ENCODE measurements around the gene CHCHD1.

Gene CHCHD1

GRCh38 chr10:73743327-73743904, 38.4 kb upstream of the CHCHD1 start:
- Histone ChIP-seq H3K9me3 (ENCODE audit: insufficient read depth, low read length, severe bottlenecking) (no peaks in the 10 kb centered on the region), H3K27me3 (ENCODE audit: insufficient read depth, low read length, poor library complexity) (no peaks in the 10 kb centered on the region), H3K36me3 (ENCODE audit: insufficient read depth, low read length) (peaks cover 18% of the 10 kb centered on the region), H3K4me1 (ENCODE audit: insufficient read depth, low read length) (peaks cover 40% of the 10 kb centered on the region), H3K4me3 (ENCODE audit: low read depth in 1 of 2, low read length in 2 of 2) (peak overlapping the region; percentile 82 to 95; a peak in 3 of 4 replicates), H3K79me2 (ENCODE audit: insufficient read depth, low read length) (peaks cover 59% of the 10 kb centered on the region), H3K9ac (ENCODE audit: low read depth, low read length) (peak overlapping the region; percentile 71), H2AFZ (ENCODE audit: low read depth, low read length) (peak overlapping the region; percentile 67), H4K20me1 (ENCODE audit: insufficient read depth, low read length) (peaks cover 3% of the 10 kb centered on the region; the same call in 1 of the 2 replicates), H3K4me2 (ENCODE audit: insufficient read depth, low read length) (peak overlapping the region; percentile 91), H3K27ac (ENCODE audit: low read length) (peak overlapping the region; percentile 86)
- no peak for DNase-seq
- no peak for ATAC-seq (ENCODE audit: insufficient read depth, low read depth)
- TF ChIP-seq CTCF (IDR thresholded peaks at IDR 0.05; ENCODE audit: borderline replicate concordance, extremely low read depth, low read length, poor library complexity, severe bottlenecking) (no peak), EZH2 (IDR thresholded peaks at IDR 0.05; ENCODE audit: borderline replicate concordance, low read depth, low read length, severe bottlenecking) (no peak)

GRCh38 chr10:73743905-73744663, 37.8 kb upstream of the CHCHD1 start, which contains the start of gene SEC24C:
TSS of gene SEC24C (plus strand) at chr10:73744372. CDS start at chr10:73746833, 2,461 bp downstream.
- peak within 1 kb of the TSS; percentile 91 for H2AFZ ChIP-seq (ENCODE audit: low read depth, low read length)
- H3K79me2 ChIP-seq (ENCODE audit: insufficient read depth, low read length), result peaks cover 62% of the 10 kb centered on the region

GRCh38 chr10:73744664-73744975, 37.2 kb upstream of the CHCHD1 start:
- Histone ChIP-seq H3K4me3 (ENCODE audit: low read depth in 1 of 2, low read length in 2 of 2) (peak overlapping the region; percentile 82 to 95), H3K9ac (ENCODE audit: low read depth, low read length) (peak overlapping the region; percentile 71), H3K27me3 (ENCODE audit: insufficient read depth, low read length, poor library complexity) (no peaks in the 10 kb centered on the region), H2AFZ (ENCODE audit: low read depth, low read length) (peak overlapping the region; percentile 91), H3K79me2 (ENCODE audit: insufficient read depth, low read length) (peaks cover 66% of the 10 kb centered on the region), H4K20me1 (ENCODE audit: insufficient read depth, low read length) (peaks cover 9% of the 10 kb centered on the region; the same call in 1 of the 2 replicates), H3K4me2 (ENCODE audit: insufficient read depth, low read length) (peak overlapping the region; percentile 91), H3K4me1 (ENCODE audit: insufficient read depth, low read length) (peaks cover 46% of the 10 kb centered on the region), H3K9me3 (ENCODE audit: insufficient read depth, low read length, severe bottlenecking) (no peaks in the 10 kb centered on the region), H3K27ac (ENCODE audit: low read length) (peak overlapping the region; percentile 86), H3K36me3 (ENCODE audit: insufficient read depth, low read length) (peaks cover 28% of the 10 kb centered on the region)
- ATAC-seq (ENCODE audit: insufficient read depth, low read depth) (peak; percentile 44), DNase-seq (peak; percentile 68)
- TF ChIP-seq EZH2 (IDR thresholded peaks at IDR 0.05; ENCODE audit: borderline replicate concordance, low read depth, low read length, severe bottlenecking) (no peak), CTCF (IDR thresholded peaks at IDR 0.05; ENCODE audit: borderline replicate concordance, extremely low read depth, low read length, poor library complexity, severe bottlenecking) (no peak)

More at GRCh38 chr10:73743905-73744663, 37.8 kb upstream of the CHCHD1 start, which contains the start of gene SEC24C:
- Histone ChIP-seq H3K4me1 (ENCODE audit: insufficient read depth, low read length) (peaks cover 44% of the 10 kb centered on the region), H3K9me3 (ENCODE audit: insufficient read depth, low read length, severe bottlenecking) (no peaks in the 10 kb centered on the region), H3K4me2 (ENCODE audit: insufficient read depth, low read length) (peak within 1 kb of the TSS; percentile 91), H4K20me1 (ENCODE audit: insufficient read depth, low read length) (peaks cover 7% of the 10 kb centered on the region; the same call in 1 of the 2 replicates), H3K27me3 (ENCODE audit: insufficient read depth, low read length, poor library complexity) (no peaks in the 10 kb centered on the region), H3K9ac (ENCODE audit: low read depth, low read length) (peak within 1 kb of the TSS; percentile 71), H3K36me3 (ENCODE audit: insufficient read depth, low read length) (peaks cover 22% of the 10 kb centered on the region), H3K27ac (ENCODE audit: low read length) (peak within 1 kb of the TSS; percentile 86), H3K4me3 (ENCODE audit: low read depth in 1 of 2, low read length in 2 of 2) (peak within 1 kb of the TSS; percentile 82 to 95)
- peak; percentile 96 for DNase-seq
- peak; percentile 90 for ATAC-seq (ENCODE audit: insufficient read depth, low read depth)
- no peak for TF ChIP-seq CTCF (IDR thresholded peaks at IDR 0.05; ENCODE audit: borderline replicate concordance, extremely low read depth, low read length, poor library complexity, severe bottlenecking)
- TF ChIP-seq EZH2 (IDR thresholded peaks at IDR 0.05; ENCODE audit: borderline replicate concordance, low read depth, low read length, severe bottlenecking), result no peak
